ENCODE measurements around the gene LGR4.

Gene LGR4

DNA sequence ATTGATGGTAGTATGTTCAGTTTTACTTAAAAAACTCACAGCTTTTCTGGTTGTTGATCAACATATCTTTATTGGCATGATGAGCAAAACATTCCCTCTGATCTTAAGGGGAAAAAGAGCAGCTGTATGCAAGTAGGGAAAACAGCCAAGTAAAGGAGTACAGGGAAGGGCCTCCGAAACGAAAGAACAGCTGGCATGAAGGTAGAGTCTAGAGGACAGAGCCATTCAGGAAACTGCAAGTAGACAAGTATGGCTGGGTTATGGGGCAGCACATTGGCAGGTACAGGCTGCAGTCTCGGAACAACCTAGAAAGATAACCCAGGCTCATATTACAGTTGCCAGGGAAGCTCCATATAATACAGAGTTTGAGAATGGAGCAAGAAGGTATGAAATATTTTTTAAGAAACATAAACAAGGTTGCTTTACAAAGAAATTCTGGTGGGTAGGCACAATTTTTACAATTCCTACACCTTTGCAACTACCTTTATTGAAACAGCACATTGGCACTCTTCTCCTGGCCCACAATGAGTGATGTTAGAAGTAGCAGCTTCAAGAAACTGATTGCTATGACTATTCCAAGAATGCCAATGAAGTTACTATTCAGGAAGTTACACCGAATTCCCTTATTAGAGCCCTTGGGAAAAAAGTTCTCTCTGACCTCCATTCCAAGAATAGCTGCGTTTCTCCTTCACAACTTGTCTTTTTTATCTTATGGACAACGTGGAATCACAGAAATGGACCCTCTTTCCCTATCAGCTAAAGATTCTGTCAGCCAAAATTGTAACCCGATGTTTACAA is 45.2 kb downstream of the LGR4 start:
- no peak for DNase-seq (ENCODE audit: low read depth in 2 of 2)

- no peak for DNase-seq (ENCODE audit: low read depth in 2 of 2)
Observed at GRCh38 chr11:27425814-27426213, 46.8 kb downstream of the LGR4 start.

DNA sequence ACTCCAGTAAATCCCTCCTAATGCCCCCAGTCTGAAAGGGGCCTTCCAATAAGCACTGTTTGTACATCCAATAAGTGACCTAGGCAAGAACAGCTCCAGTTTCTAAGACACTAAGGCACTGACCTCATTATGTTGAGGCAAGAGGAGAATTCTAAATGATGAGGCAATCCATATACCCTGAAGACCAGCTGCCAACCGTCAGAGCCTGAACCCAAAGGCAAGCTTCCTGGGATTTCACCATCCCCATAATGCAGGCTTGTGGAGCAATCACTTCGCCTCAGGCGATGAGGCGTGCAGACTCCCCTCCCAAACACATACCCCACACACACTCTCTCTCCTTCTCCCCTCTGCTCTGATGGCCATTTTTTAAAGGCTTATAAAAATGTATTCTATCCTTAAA is 49.5 kb downstream of the LGR4 start:
- DNase-seq (ENCODE audit: low read depth in 2 of 2), result no peak

DNA sequence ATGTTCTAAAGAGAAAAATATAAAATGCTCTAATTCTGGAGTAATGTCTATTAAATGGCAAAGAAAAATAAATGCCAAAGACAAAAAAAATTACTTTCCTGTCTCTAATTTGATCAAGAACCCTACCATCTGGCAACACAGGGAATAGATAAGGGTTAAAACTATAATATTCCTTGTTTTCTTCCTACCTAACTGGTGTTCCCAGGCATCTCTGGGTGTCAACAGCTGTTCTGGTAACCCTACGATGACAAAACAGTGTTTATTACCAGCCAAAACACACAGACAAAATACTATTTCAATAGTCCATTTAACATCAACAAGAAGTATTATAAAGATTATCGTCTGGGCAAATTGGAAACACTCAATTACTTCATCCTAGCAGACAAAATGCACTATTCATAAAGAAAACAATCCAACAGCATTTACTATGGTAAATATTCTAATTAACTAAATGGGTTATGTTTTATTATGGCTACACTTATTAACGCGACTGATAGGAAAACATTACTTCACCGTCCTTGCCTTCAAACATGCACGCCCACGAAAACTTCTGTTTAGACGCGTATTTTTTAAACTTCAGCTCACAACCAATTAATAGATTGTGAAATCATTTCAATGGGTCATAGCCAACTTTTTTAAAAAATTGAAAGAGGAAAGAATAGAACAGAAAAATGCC is 50.6 kb downstream of the LGR4 start:
- no peak for DNase-seq (ENCODE audit: low read depth in 2 of 2)

DNA sequence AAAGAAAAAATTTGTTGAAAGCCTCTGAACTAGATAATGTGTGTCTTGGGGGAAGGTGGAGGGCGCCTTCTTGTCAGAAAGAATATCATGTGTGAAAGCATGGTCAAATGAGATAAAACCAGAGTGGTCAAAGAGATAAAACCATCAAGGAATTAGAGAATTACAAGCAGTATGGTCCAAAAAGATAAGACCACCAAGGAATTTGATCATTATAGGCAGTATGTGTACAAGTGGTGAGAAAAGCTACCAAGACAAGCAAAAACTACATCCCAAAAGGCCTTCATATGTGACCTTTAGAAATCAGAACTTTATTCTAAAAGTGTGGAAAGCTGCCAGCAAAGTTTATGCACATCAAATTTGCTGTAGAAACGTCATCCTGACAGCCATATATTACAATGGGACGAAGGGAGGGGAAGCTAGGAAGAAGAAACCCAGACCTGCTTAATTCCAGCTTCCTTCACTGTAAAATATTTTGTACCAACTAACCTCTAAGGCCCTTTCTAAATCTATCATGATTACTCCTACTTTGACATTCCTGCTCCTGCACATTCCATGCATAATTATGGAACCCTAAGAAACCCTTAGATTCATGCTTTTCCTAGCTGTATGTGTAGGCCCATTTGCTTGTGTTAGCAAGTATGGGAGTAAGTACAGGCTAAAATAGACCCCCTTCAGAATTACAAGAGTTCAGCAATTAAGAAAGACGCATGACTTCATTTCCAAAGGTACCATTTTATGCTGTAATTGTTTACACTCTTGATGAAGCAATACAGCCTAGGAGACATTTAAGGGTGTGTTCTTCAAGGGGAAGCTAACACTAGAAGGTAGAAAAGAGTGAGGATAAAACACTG is 51.6 kb downstream of the LGR4 start:
- DNase-seq (ENCODE audit: low read depth in 2 of 2), result no peak

DNA sequence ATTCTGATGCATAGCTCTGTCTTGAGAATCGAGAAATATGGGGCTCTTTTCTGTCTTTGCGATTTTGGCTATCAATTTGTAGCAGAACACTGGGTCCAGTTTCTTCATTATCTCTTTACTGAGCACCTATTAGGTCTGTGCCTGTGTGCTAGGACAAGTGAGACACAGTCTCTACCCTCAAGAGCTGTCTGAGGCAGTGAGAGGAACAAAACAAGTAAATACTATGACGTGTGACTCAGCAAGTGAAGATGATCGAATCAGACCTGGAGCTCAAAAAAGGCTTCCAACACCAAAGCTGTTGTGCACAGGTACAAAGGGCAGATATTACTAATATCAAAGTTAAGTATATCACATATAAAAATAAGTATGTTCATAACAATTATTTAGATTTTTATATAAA is 52.4 kb downstream of the LGR4 start:
- DNase-seq (ENCODE audit: low read depth in 2 of 2), result no peak

- DNase-seq (ENCODE audit: low read depth in 2 of 2), result no peak
Observed at GRCh38 chr11:27418356-27418755, 54.2 kb downstream of the LGR4 start.

GRCh38 chr11:27416568-27417176 is 55.9 kb downstream of the LGR4 start:
- no peak for DNase-seq (ENCODE audit: low read depth in 2 of 2)

DNA sequence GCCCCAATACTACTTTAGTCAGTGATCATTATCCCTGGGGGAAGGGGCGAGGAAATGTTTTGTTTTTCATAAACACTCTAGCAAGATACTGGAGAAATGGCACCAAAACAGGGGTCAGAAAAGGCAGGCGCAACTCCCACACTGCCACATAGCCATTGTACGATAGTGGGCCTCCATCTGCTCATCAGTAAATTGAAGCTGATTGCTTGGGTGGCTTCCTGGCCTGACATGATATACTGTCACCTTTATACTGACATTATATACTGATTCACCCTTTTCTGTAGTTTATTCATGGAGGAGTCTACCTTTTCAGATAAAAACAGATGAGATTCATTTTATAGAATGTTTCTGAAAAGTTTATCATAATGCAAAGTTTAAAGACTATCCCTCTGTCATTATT is 57.9 kb downstream of the LGR4 start:
- no peak for DNase-seq (ENCODE audit: low read depth in 2 of 2)

DNA sequence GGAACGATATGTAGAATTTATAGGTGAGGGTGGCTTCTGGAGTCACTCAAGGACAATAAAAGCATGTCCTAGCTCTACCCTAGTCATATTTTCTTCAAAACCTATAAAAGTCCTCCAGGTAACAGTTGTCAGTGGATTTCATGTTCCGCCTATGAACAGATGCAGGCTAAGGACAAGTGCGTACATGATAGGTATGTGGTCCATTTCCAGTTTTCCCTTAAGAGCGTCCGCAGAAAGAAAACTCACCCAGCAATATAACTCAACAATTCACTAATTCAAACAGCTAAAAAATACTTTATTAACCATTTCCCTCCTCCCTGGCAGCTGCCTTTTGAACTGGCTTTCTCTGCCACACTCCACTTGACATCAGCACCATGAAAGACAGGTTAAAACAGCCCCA is 59.4 kb downstream of the LGR4 start:
- no peak for DNase-seq (ENCODE audit: low read depth in 2 of 2)

- no peak for DNase-seq (ENCODE audit: low read depth in 2 of 2)
Observed at GRCh38 chr11:27412192-27412691, 60.3 kb downstream of the LGR4 start.

DNA sequence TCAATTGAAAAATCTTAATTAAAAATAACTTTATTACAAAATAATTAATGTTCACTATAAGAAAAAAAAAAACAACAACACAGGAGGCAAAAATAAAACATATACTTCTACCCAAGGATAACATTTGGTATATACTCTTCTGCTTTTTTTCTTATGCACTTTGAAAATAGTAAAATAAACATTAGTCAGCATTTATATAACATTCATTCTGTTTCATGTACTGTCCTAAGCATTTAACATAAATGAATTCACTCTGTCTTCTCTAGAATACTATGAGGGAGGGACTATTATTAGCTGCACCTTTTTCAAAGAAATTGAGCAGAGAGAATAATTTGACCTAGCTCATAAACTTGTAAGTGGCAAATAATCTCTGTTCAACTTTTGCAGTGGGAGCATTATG is 61.3 kb downstream of the LGR4 start:
- no peak for DNase-seq (ENCODE audit: low read depth in 2 of 2)

DNA sequence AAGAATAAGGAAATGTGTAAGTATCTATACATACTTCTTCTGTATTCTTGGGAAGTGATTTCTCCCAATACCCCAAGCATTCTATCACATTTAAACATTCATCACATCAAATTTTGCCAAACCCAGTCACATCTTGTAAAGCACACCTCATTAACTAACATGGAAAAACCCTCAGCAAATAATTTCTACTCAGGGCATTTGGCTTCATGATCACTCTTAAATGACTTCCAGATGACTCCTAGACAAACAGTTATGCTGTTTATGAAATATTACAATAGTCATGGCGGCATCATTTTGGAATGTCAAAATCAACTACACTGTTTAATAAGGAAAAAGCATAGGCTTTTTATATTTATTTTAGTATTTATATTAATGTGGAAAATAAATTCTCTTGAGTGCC is 62.3 kb downstream of the LGR4 start:
- no peak for DNase-seq (ENCODE audit: low read depth in 2 of 2)

- no peak for DNase-seq (ENCODE audit: low read depth in 2 of 2)
Observed at GRCh38 chr11:27409742-27410141, 62.8 kb downstream of the LGR4 start.

GRCh38 chr11:27409049-27409448 is 63.5 kb downstream of the LGR4 start:
- DNase-seq (ENCODE audit: low read depth in 2 of 2), result no peak

DNA sequence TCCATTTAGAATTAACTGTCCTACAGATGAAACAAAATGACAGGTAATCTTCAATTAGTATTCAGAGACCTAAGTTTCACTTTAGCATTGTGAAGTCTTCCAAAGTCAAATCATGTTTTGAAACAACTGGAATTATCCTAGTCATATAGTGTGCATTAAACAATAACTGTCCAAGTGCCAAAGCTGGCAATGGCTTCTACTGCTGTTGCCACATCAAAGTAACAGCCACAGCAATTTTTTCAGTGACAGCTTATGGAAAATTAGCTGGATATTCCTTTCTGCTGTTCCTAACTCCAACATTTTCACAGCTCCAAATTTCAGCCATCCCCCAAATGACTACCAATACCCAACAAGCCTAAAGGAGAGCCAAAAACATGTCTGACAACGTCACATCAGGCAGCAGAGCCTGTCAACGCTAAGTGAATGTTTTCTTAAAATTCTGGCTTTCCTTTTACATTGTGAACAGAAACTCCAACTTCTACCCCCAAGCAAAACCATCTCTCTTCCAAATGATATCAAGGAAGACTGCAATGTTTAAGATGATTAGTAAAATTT is 64.3 kb downstream of the LGR4 start:
- DNase-seq (ENCODE audit: low read depth in 2 of 2), result no peak

GRCh38 chr11:27406498-27407354 is 65.9 kb downstream of the LGR4 start:
- DNase-seq (ENCODE audit: low read depth in 2 of 2), result no peak

DNA sequence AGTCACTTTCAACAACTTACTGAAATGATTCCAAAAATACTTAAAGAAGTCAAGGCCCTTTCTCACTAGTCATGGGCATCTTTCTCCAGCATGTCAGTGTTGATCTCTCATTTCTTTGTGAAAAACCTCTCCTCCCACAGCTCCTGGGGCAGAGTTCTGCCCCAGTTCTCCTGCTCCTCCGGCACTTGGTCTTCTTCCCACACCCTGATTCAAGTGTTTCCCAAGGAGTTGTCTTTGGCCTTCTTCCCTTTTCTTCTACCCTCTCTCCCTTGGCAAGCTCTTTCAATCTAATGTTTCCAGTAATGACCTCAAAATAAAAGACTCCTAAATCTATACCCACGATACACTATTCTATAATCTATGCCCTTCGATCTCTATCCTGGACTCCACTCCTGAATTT is 67.5 kb downstream of the LGR4 start:
- no peak for DNase-seq (ENCODE audit: low read depth in 2 of 2)

DNA sequence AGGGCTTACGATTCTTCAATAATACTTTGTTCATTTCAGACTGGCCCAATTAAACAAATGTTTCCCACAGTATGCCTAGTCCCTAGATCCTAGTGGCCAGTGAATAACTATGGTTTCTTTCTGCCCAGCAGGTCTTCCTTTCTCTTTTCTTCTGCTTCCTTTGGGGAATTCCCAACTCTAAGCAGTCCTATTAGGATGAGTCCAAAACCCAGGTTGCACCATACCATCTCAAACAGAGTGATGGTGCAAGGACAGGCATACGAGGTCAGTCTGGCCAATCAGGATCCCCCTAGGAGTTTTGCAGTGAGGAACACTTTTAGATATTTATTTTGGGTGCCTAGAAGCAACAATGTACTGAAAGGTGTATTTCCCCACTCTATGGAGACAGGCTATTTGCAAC is 68.2 kb downstream of the LGR4 start:
- no peak for DNase-seq (ENCODE audit: low read depth in 2 of 2)

- DNase-seq (ENCODE audit: low read depth in 2 of 2), result no peak
Observed at GRCh38 chr11:27403195-27403594, 69.4 kb downstream of the LGR4 start.

DNA sequence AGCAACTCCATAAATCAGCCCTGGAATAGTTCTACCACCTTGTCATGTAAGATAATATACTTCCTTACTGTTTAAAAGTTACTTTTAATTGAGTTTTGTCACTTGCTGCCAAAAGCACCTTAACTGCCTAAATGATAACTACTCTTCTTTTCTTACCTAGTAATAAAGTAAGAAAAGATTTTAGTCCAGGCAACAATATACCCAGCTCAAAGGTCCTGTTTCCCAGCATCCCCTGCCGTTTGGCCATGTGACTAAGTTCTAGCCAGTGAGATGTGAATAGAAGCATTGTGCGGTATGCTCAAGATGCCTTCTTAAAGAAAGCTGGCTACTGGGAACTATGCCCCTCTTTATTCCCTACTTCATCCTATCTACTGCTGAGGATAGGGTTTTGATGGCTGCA is 70.1 kb downstream of the LGR4 start:
- no peak for DNase-seq (ENCODE audit: low read depth in 2 of 2)

All from stimulated activated CD8-positive, alpha-beta memory T cell treated with anti-CD3 and anti-CD28 coated beads, Interleukin-2, amount 100 ng/mL, for 48 hours (primary cell).